ENCODE results near the gene PLD5. TPM values are rescaled to one million over a fixed set of nuclear protein-coding genes. Genes with fewer than 3 reads are reported as not detected.

Gene PLD5
- 1.4 TPM for polyA plus RNA-seq (ENCODE audit: insufficient read length)

GRCh38 chr1:242524571-242525359 is at the start of gene PLD5:
PLD5 (minus strand) TSS chr1:242524697.
- DNase-seq, result no peak

- DNase-seq, result no peak
These were observed 45.4 kb upstream of the PLD5 start for GRCh38 chr1:242569867-242570266.

- DNase-seq, result no peak
These were observed 44.2 kb upstream of the PLD5 start for GRCh38 chr1:242568666-242569065.

- DNase-seq, result no peak
These were observed 43.1 kb upstream of the PLD5 start for GRCh38 chr1:242567596-242567995.

GRCh38 chr1:242556759-242557158 is 32.3 kb upstream of the PLD5 start:
- DNase-seq, result no peak

- DNase-seq, result no peak
These were observed 31.8 kb upstream of the PLD5 start for GRCh38 chr1:242556276-242556675.

- DNase-seq, result no peak
These were observed 30.1 kb upstream of the PLD5 start for GRCh38 chr1:242554577-242554976.

GRCh38 chr1:242546849-242547729 is 22.6 kb upstream of the PLD5 start:
- DNase-seq, result no peak

GRCh38 chr1:242546441-242546840 is 21.9 kb upstream of the PLD5 start:
- DNase-seq, result no peak

GRCh38 chr1:242544071-242544470 is 19.6 kb upstream of the PLD5 start:
- DNase-seq, result no peak

- DNase-seq, result no peak
These were observed 17.8 kb upstream of the PLD5 start for GRCh38 chr1:242542271-242542670.

- DNase-seq, result no peak
These were observed 11.5 kb upstream of the PLD5 start for GRCh38 chr1:242535986-242536385.

GRCh38 chr1:242534753-242535152 is 10.3 kb upstream of the PLD5 start:
- no peak for DNase-seq

GRCh38 chr1:242530761-242531160 is 6.3 kb upstream of the PLD5 start:
- no peak for DNase-seq

- no peak for DNase-seq
These were observed 1.3 kb upstream of the PLD5 start for GRCh38 chr1:242525769-242526168.

GRCh38 chr1:242525360-242525722 is 844 bp upstream of the PLD5 start:
- DNase-seq, result no peak

- peak; percentile 25 for DNase-seq
These were observed 552 bp downstream of the PLD5 start for GRCh38 chr1:242523719-242524570.

GRCh38 chr1:242522996-242523718 is 1.3 kb downstream of the PLD5 start:
- DNase-seq, result no peak

- no peak for DNase-seq
These were observed 2.1 kb downstream of the PLD5 start for GRCh38 chr1:242522304-242522945.

- DNase-seq, result no peak
These were observed 8.9 kb downstream of the PLD5 start for GRCh38 chr1:242515555-242515954.

GRCh38 chr1:242506724-242507123 is 17.8 kb downstream of the PLD5 start:
- no peak for DNase-seq

GRCh38 chr1:242489545-242489944 is 35.0 kb downstream of the PLD5 start:
- no peak for DNase-seq

Measured in hindlimb muscle (tissue), 1 donor.